Right renal pelvis (tissue), 4 donors: ENCODE results near the gene TTC8. TPM values are rescaled to one million over a fixed set of nuclear protein-coding genes. Genes with fewer than 3 reads are reported as not detected.

Source experiments
- polyA plus RNA-seq, 4 donors: library from polyadenylated mRNA; unstranded; fragments of 120-200 nt; gene quantifications; one replicate each; pipeline ENCODE4 v1.2.1, GENCODE V29; 2013; ENCODE audit not compliant: insufficient read length in 4 of 4

The TTC8 gene
- polyA plus RNA-seq, 4 donors, result 32.2 to 43.5 (median 34.3) TPM

Other genes with a start within 250 kb of the TTC8 start
- 1 to 10 TPM; 2.0 to 3.6 (median 2.7) TPM for gene EML5, start 31.7 kb upstream of the TTC8 start, polyA plus RNA-seq